ENCODE data around the gene RARB.

The RARB gene

GRCh38 chr3:25578059-25578458, 150.0 kb downstream of the RARB start:
- H3K4me3 ChIP-seq (ENCODE audit: low read length), result no peak overlapping the region
- DNase-seq (ENCODE audit: low read depth), result no peak
- TF ChIP-seq, protein P1, sequence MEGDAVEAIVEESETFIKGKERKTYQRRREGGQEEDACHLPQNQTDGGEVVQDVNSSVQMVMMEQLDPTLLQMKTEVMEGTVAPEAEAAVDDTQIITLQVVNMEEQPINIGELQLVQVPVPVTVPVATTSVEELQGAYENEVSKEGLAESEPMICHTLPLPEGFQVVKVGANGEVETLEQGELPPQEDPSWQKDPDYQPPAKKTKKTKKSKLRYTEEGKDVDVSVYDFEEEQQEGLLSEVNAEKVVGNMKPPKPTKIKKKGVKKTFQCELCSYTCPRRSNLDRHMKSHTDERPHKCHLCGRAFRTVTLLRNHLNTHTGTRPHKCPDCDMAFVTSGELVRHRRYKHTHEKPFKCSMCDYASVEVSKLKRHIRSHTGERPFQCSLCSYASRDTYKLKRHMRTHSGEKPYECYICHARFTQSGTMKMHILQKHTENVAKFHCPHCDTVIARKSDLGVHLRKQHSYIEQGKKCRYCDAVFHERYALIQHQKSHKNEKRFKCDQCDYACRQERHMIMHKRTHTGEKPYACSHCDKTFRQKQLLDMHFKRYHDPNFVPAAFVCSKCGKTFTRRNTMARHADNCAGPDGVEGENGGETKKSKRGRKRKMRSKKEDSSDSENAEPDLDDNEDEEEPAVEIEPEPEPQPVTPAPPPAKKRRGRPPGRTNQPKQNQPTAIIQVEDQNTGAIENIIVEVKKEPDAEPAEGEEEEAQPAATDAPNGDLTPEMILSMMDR (conservative IDR thresholded peaks at IDR 0.05; ENCODE audit: low read length), result no peak

DNA sequence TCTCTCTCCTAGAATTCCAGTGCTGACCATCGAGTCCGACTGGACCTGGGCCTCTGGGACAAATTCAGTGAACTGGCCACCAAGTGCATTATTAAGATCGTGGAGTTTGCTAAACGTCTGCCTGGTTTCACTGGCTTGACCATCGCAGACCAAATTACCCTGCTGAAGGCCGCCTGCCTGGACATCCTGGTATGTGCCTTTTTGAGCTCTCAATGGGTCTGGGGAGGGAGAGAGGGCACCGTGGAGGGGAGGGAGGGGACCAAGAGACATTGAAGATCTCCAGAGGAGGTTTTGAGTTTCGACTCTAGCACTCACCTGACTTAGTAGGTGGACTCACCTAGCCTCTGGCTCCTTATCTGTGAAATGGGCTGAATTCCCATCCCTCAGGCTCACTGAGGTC, 152.5 kb downstream of the RARB start:
- TF ChIP-seq, protein P1 (conservative IDR thresholded peaks at IDR 0.05; ENCODE audit: low read length), result no peak
- no peak overlapping the region for H3K4me3 ChIP-seq (ENCODE audit: low read length)
- no peak for DNase-seq (ENCODE audit: low read depth)

DNA sequence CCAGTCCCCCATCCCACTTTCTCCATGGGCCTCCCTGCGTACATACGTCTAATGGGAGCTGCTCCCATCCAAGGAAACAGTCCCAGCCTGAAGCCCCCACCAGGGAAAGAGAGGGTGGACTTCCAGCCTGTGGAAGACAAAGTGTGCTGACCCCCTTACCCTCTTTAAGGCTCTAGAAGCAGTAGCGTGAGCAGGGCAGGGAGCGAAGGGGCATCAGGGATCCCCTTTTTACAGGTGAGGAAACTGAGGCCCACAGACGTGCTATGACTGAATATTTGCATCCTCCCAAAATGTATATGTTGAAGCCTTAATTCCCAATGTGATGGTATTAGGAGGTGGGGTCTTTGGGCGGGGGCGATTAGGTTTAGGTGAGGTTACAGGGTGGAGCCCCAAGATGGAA, 153.3 kb downstream of the RARB start:
- DNase-seq (ENCODE audit: low read depth), result no peak
- no peak overlapping the region for H3K4me3 ChIP-seq (ENCODE audit: low read length)
- TF ChIP-seq, protein P1 (conservative IDR thresholded peaks at IDR 0.05; ENCODE audit: low read length), result no peak

DNA sequence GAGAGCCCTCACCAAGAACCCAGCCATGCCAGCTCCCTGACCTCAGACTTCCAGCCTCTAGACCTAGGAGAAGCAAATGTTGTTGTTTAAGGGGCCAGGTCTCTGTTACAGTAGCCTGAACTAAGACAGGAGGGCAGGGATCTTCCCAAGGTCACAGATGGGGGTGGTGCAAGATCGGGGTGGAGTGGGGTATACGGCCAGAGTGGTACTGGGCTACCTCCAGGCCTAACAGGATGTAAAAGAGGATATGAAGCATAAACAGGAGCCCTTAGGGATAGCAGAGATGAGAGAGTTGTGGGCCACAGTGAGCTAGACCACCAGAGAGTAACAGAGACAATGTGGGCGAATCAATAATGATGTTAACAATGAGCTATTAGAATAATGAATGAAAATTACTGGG, 153.8 kb downstream of the RARB start:
- no peak for DNase-seq (ENCODE audit: low read depth)
- TF ChIP-seq, protein P1 (conservative IDR thresholded peaks at IDR 0.05; ENCODE audit: low read length), result no peak
- H3K4me3 ChIP-seq (ENCODE audit: low read length), result no peak overlapping the region

DNA sequence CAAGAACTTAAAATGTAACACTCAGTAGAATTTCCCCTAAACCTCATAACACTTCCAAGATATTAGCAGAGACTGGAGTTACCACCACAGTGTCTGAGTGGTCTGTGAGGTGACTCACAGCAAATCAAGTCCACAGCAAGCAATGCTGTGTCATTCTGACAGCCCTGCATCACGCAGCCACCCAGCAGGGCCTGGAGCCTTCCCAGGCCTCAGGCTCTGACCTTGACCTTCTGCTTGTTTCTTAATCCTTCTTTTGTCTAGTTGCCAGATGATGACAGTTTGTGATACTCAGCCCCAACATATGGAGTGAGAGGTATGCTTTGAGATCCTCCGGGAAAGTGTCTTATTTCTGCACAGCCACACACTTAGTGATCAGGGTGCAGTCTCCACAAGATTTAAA, 154.2 kb downstream of the RARB start:
- DNase-seq (ENCODE audit: low read depth), result peak; percentile 79
- H3K4me3 ChIP-seq (ENCODE audit: low read length), result no peak overlapping the region
- TF ChIP-seq, protein P1 (conservative IDR thresholded peaks at IDR 0.05; ENCODE audit: low read length), result no peak

DNA sequence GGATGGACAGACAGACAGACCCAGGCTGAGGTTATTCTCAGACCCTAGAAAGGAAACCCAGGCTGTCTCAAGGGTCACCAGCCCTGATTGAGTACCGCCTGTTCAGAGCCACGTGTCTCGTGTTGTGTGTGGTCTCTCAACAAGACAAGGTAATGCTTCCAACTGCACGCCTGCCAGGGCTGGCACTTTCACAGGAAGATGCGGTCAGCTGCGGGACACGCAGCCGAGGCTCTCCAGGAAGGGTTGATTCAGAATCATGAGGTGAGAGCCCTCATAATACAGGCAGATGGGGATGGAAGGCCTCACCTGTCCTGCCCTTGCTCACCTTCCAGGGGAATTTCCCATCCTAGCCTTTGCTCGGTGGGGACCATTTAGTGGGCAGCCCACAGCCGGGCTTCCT, 155.3 kb downstream of the RARB start:
- H3K4me3 ChIP-seq (ENCODE audit: low read length), result no peak overlapping the region
- TF ChIP-seq, protein P1 (conservative IDR thresholded peaks at IDR 0.05; ENCODE audit: low read length), result no peak
- no peak for DNase-seq (ENCODE audit: low read depth)

- no peak overlapping the region for H3K4me3 ChIP-seq (ENCODE audit: low read length)
- no peak for DNase-seq (ENCODE audit: low read depth)
- TF ChIP-seq, protein P1 (conservative IDR thresholded peaks at IDR 0.05; ENCODE audit: low read length), result no peak
Measured at GRCh38 chr3:25584011-25584789, 156.1 kb downstream of the RARB start.
